ENCODE results near the gene CREBRF. TPM values are rescaled to one million over a fixed set of nuclear protein-coding genes. Genes with fewer than 3 reads are reported as not detected.
"Not testable (repeated sequence)": the region's sequence is repeated elsewhere in the genome, so short reads cannot be mapped to it uniquely, and the experiment has no call there.

The CREBRF gene
- total and polyA plus RNA-seq, 4 donors: 6.6 to 61.1 (median 22.8) TPM

DNA sequence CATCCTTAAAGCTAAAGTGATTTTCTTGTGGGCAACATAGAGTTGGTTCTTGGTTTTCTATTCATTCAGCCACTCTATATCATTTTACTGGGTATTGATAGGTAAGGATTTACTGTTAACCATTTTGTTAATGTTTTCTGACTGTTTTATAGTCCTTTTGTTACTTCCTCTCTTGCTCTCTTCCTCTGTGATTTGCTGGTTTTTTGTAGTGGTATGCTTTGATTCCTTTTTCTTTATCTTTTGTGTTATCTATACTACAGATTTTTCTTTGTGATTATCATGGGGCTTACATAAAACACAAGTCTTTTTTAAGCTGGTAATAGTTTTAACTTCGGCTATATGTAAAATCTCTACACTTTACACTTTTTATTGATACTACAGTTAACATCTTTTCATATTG lies 43.3 kb downstream of the CREBRF start:
- intact Hi-C loops (cut with DNase I): no loop called here
- WGBS, 2 donors: 91% methylated on average over 1 of the region's 1 CpG
- peaks cover 0 to 3% of the 10 kb centered on the region in 2 donors for H3K4me1 ChIP-seq (ENCODE audit: control insufficient read depth in 1 of 2, insufficient read depth in 2 of 2, low read length in 2 of 2)
- H3K4me3 ChIP-seq (ENCODE audit: low read length in 2 of 2): no peak overlapping the region
- no peak for ATAC-seq (ENCODE audit: low FRiP score)
- H3K9me3 ChIP-seq (ENCODE audit: control insufficient read depth, low read length): no peaks in the 10 kb centered on the region
- no peaks in the 10 kb centered on the region for H3K36me3 ChIP-seq (ENCODE audit: control insufficient read depth in 1 of 2, insufficient read depth in 2 of 2, low read length in 1 of 2)
- no peak overlapping the region for H3K27ac ChIP-seq (ENCODE audit: low read depth in 1 of 2, low read length in 2 of 2)
- no peak for DNase-seq
- no peaks in the 10 kb centered on the region for H3K27me3 ChIP-seq (ENCODE audit: control insufficient read depth in 1 of 2, insufficient read depth in 2 of 2, low read length in 1 of 2)

- no peak for ATAC-seq (ENCODE audit: low FRiP score)
- intact Hi-C loops (cut with DNase I): no loop called here
- Histone ChIP-seq H3K4me1 (ENCODE audit: control insufficient read depth in 1 of 2, insufficient read depth in 2 of 2, low read length in 2 of 2) (peaks cover 0 to 3% of the 10 kb centered on the region in 2 donors), H3K27me3 (ENCODE audit: control insufficient read depth in 1 of 2, insufficient read depth in 2 of 2, low read length in 1 of 2) (no peaks in the 10 kb centered on the region), H3K27ac (ENCODE audit: low read depth in 1 of 2, low read length in 2 of 2) (no peak overlapping the region), H3K4me3 (ENCODE audit: low read length in 2 of 2) (no peak overlapping the region), H3K9me3 (ENCODE audit: control insufficient read depth, low read length) (no peaks in the 10 kb centered on the region), H3K36me3 (ENCODE audit: control insufficient read depth in 1 of 2, insufficient read depth in 2 of 2, low read length in 1 of 2) (no peaks in the 10 kb centered on the region)
- DNase-seq: no peak
- WGBS, 2 donors: 95 to 96% methylated on average over 2 of the region's 2 CpGs
Observed at GRCh38 chr5:173101245-173101644, 45.1 kb downstream of the CREBRF start.

DNA sequence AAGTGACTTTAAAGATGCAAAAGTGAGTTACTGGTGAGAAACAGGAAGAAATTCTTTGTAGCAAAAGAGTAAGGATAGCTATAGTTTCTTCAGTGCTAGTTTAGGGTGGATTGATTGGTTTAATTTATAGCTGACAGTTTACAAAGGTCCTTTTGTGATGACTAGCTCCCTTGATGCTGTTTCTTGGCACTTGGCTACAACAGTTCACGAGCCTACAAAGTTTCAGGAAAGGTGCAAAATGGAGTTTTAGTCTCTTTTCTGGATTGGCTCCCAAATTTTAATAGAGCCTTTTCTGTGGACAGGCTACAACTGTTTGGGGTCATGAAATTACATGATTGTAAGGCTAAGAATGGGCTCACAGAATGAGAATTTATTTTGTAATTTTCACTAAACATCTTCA lies 47.3 kb downstream of the CREBRF start:
- Histone ChIP-seq H3K4me1 (ENCODE audit: control insufficient read depth in 1 of 2, insufficient read depth in 2 of 2, low read length in 2 of 2) (peaks cover 0 to 3% of the 10 kb centered on the region in 2 donors), H3K27ac (ENCODE audit: low read depth in 1 of 2, low read length in 2 of 2) (no peak overlapping the region), H3K9me3 (ENCODE audit: control insufficient read depth, low read length) (no peaks in the 10 kb centered on the region), H3K4me3 (ENCODE audit: low read length in 2 of 2) (no peak overlapping the region), H3K36me3 (ENCODE audit: control insufficient read depth in 1 of 2, insufficient read depth in 2 of 2, low read length in 1 of 2) (no peaks in the 10 kb centered on the region), H3K27me3 (ENCODE audit: control insufficient read depth in 1 of 2, insufficient read depth in 2 of 2, low read length in 1 of 2) (no peaks in the 10 kb centered on the region)
- no peak for ATAC-seq (ENCODE audit: low FRiP score)
- DNase-seq: no peak
- intact Hi-C loops (cut with DNase I): no loop called here
- 61 to 63% methylated on average over 1 of the region's 1 CpG for WGBS, 2 donors

- 59 to 66% methylated on average over 3 of the region's 3 CpGs for WGBS, 2 donors
- H3K36me3 ChIP-seq (ENCODE audit: control insufficient read depth in 1 of 2, insufficient read depth in 2 of 2, low read length in 1 of 2): peaks cover 2 to 3% of the 10 kb centered on the region in 2 donors
Observed at GRCh38 chr5:173108914-173109313, 52.8 kb downstream of the CREBRF start.

DNA sequence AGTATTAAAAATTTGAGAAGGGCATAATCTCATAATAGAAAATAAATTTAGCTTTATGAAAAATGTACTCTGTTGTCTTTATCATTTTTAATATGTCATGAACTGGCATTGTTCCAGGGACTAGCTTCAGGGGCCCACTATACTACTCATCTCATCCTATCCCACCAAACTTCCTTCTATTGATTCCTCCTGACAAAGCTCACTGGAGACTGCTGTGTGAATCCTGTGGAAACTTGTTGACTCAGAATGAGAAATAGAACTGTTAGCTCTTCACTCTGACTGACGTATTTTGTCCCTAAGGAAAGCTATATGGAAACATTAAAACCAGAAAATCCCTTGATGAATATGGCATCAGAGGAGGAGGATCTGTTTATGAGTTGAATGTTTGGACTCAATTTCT lies 58.4 kb downstream of the CREBRF start:
- no peak for ATAC-seq (ENCODE audit: low FRiP score)

More at GRCh38 chr5:173108914-173109313, 52.8 kb downstream of the CREBRF start:
- H3K4me1 ChIP-seq (ENCODE audit: control insufficient read depth in 1 of 2, insufficient read depth in 2 of 2, low read length in 2 of 2): no peaks in the 10 kb centered on the region
- no peaks in the 10 kb centered on the region for H3K27me3 ChIP-seq (ENCODE audit: control insufficient read depth in 1 of 2, insufficient read depth in 2 of 2, low read length in 1 of 2)
- H3K9me3 ChIP-seq (ENCODE audit: control insufficient read depth, low read length): no peaks in the 10 kb centered on the region
- intact Hi-C loops (cut with DNase I): no loop called here
- DNase-seq (no peak), ATAC-seq (ENCODE audit: low FRiP score) (no peak)
- no peak overlapping the region for H3K27ac ChIP-seq (ENCODE audit: low read depth in 1 of 2, low read length in 2 of 2)
- no peak overlapping the region for H3K4me3 ChIP-seq (ENCODE audit: low read length in 2 of 2)

GRCh38 chr5:173119719-173120118 lies 63.6 kb downstream of the CREBRF start:
- intact Hi-C loops (cut with DNase I): no loop called here
- Histone ChIP-seq H3K4me1 (ENCODE audit: control insufficient read depth in 1 of 2, insufficient read depth in 2 of 2, low read length in 2 of 2) (no peaks in the 10 kb centered on the region), H3K27me3 (ENCODE audit: control insufficient read depth in 1 of 2, insufficient read depth in 2 of 2, low read length in 1 of 2) (no peaks in the 10 kb centered on the region), H3K27ac (ENCODE audit: low read depth in 1 of 2, low read length in 2 of 2) (no peak overlapping the region), H3K9me3 (ENCODE audit: control insufficient read depth, low read length) (no peaks in the 10 kb centered on the region), H3K4me3 (ENCODE audit: low read length in 2 of 2) (no peak overlapping the region), H3K36me3 (ENCODE audit: control insufficient read depth in 1 of 2, insufficient read depth in 2 of 2, low read length in 1 of 2) (peaks cover 0 to 4% of the 10 kb centered on the region in 2 donors)
- no peak for ATAC-seq (ENCODE audit: low FRiP score)
- DNase-seq: no peak
- WGBS, 2 donors: 96 to 98% methylated on average over 1 of the region's 1 CpG

More for the DNA sequence above, 58.4 kb downstream of the CREBRF start:
- no peak overlapping the region for H3K4me3 ChIP-seq (ENCODE audit: low read length in 2 of 2)
- no peaks in the 10 kb centered on the region for H3K27me3 ChIP-seq (ENCODE audit: control insufficient read depth in 1 of 2, insufficient read depth in 2 of 2, low read length in 1 of 2)
- DNase-seq: no peak
- no peaks in the 10 kb centered on the region for H3K4me1 ChIP-seq (ENCODE audit: control insufficient read depth in 1 of 2, insufficient read depth in 2 of 2, low read length in 2 of 2)
- no peaks in the 10 kb centered on the region for H3K9me3 ChIP-seq (ENCODE audit: control insufficient read depth, low read length)
- WGBS, 2 donors: 91 to 94% methylated on average over 1 of the region's 1 CpG
- H3K36me3 ChIP-seq (ENCODE audit: control insufficient read depth in 1 of 2, insufficient read depth in 2 of 2, low read length in 1 of 2): peaks cover 3 to 4% of the 10 kb centered on the region in 2 donors
- intact Hi-C loops (cut with DNase I): no loop called here
- no peak overlapping the region for H3K27ac ChIP-seq (ENCODE audit: low read depth in 1 of 2, low read length in 2 of 2)

DNA sequence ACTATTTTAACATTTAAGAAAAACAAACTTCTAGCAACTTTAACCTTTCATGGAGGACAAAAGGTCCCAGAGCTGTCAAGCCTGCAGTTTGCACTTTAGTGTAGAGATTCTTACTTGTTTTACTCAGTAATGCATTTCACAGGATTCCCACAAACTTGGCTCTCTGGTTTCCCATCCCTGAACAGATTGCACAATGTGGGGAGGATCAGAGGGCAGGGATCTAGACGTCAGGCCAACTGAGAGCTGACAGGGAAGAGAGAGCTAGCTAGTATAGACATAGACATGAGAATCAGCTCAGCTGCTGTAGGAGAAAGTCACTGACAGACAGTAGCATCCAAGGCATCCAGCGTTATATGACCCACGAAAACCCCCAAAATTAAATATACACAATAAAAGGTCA lies 67.3 kb downstream of the CREBRF start:
- 67 to 71% methylated on average over 3 of the region's 3 CpGs for WGBS, 2 donors
- intact Hi-C loops (cut with DNase I): no loop called here
- Histone ChIP-seq H3K4me3 (ENCODE audit: low read length in 2 of 2) (no peak overlapping the region), H3K9me3 (ENCODE audit: control insufficient read depth, low read length) (no peaks in the 10 kb centered on the region), H3K27ac (ENCODE audit: low read depth in 1 of 2, low read length in 2 of 2) (no peak overlapping the region), H3K36me3 (ENCODE audit: control insufficient read depth in 1 of 2, insufficient read depth in 2 of 2, low read length in 1 of 2) (peaks cover 0 to 6% of the 10 kb centered on the region in 2 donors), H3K27me3 (ENCODE audit: control insufficient read depth in 1 of 2, insufficient read depth in 2 of 2, low read length in 1 of 2) (no peaks in the 10 kb centered on the region), H3K4me1 (ENCODE audit: control insufficient read depth in 1 of 2, insufficient read depth in 2 of 2, low read length in 2 of 2) (no peaks in the 10 kb centered on the region)
- DNase-seq (no peak), ATAC-seq (ENCODE audit: low FRiP score) (no peak)

DNA sequence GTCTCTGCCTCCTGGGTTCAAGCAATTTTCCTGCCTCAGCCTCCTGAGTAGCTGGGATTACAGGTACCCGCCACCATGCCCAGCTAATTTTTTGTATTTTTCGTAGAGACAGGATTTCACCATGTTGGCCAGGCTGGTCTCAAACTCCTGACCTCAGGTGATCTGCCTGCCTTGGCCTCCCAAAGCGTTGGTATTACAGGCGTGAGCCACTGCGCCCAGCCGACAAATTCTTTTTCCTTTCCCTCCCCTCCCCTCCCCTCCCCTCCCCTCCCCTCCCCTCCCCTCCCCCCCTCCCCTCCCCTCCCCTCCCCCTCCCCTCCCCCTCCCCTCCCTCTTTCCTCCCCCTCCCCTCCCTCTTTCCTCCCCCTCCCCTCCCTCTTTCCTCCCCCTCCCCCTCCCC lies 76.0 kb downstream of the CREBRF start:
- ATAC-seq (ENCODE audit: low FRiP score); H3K9me3 ChIP-seq (ENCODE audit: control insufficient read depth, low read length); DNase-seq; H3K36me3 ChIP-seq (ENCODE audit: control insufficient read depth in 1 of 2, insufficient read depth in 2 of 2, low read length in 1 of 2); H3K4me1 ChIP-seq (ENCODE audit: control insufficient read depth in 1 of 2, insufficient read depth in 2 of 2, low read length in 2 of 2); H3K27me3 ChIP-seq (ENCODE audit: control insufficient read depth in 1 of 2, insufficient read depth in 2 of 2, low read length in 1 of 2); H3K4me3 ChIP-seq (ENCODE audit: low read length in 2 of 2); intact Hi-C loops (cut with DNase I); H3K27ac ChIP-seq (ENCODE audit: low read depth in 1 of 2, low read length in 2 of 2): not testable (repeated sequence)
- WGBS, 2 donors: 95% methylated on average over 6 of the region's 6 CpGs

DNA sequence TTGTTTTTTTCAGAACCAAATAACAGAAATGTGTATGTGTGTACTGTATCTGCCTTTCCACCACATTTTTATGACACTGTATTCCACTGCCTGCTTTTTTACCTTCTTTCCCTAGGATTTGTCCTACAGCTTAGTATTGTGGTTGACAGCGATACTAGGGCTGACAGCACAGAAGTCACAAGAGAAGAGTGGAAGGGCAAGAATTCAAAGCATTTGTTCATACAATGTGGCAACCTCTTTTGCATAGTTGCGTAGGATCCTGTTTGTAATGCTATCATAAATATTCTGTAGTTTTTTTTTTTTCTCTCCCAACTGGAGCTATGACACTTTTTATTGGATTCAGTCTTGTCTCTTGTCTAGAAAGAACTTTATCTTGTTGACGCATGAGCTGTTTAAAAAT lies 82.6 kb downstream of the CREBRF start:
- H3K4me1 ChIP-seq (ENCODE audit: control insufficient read depth in 1 of 2, insufficient read depth in 2 of 2, low read length in 2 of 2): no peaks in the 10 kb centered on the region
- no peak for DNase-seq
- ATAC-seq (ENCODE audit: low FRiP score): no peak
- peaks cover 0 to 3% of the 10 kb centered on the region in 2 donors for H3K36me3 ChIP-seq (ENCODE audit: control insufficient read depth in 1 of 2, insufficient read depth in 2 of 2, low read length in 1 of 2)
- intact Hi-C loops (cut with DNase I): no loop called here
- H3K27ac ChIP-seq (ENCODE audit: low read depth in 1 of 2, low read length in 2 of 2): no peak overlapping the region
- 93 to 95% methylated on average over 3 of the region's 3 CpGs for WGBS, 2 donors
- no peaks in the 10 kb centered on the region for H3K27me3 ChIP-seq (ENCODE audit: control insufficient read depth in 1 of 2, insufficient read depth in 2 of 2, low read length in 1 of 2)
- H3K4me3 ChIP-seq (ENCODE audit: low read length in 2 of 2): no peak overlapping the region
- H3K9me3 ChIP-seq (ENCODE audit: control insufficient read depth, low read length): no peaks in the 10 kb centered on the region
